ENCODE measurements around the gene LYSMD1. TPM values are rescaled to one million over a fixed set of nuclear protein-coding genes. Genes with fewer than 3 reads are reported as not detected.

LYSMD1 gene
- total and polyA plus RNA-seq, 2 experiments from 2014 or later, result 4.9 to 26.7 TPM

DNA sequence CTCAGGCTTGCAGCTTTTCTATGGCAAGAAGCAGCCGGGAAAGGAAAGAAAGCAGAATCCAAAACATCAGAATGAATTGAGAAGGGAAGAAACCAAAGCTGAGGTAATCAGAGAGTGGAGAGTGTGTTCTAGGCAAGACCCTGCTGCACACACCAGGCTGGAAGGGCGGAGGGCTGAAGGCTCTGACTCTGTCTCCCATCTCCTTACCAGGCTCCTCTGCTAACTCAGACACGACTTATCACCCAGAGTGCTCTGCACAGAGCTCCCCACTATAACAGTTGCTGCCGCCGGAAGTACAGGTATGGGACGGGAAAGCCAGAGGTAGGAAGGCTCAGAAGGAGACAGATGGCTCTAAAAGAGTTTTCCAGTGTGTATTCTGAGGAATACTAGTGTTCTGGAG, 1.4 kb upstream of the LYSMD1 start:
- TF ChIP-seq, protein P1, sequence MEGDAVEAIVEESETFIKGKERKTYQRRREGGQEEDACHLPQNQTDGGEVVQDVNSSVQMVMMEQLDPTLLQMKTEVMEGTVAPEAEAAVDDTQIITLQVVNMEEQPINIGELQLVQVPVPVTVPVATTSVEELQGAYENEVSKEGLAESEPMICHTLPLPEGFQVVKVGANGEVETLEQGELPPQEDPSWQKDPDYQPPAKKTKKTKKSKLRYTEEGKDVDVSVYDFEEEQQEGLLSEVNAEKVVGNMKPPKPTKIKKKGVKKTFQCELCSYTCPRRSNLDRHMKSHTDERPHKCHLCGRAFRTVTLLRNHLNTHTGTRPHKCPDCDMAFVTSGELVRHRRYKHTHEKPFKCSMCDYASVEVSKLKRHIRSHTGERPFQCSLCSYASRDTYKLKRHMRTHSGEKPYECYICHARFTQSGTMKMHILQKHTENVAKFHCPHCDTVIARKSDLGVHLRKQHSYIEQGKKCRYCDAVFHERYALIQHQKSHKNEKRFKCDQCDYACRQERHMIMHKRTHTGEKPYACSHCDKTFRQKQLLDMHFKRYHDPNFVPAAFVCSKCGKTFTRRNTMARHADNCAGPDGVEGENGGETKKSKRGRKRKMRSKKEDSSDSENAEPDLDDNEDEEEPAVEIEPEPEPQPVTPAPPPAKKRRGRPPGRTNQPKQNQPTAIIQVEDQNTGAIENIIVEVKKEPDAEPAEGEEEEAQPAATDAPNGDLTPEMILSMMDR (IDR thresholded peaks at IDR 0.05; ENCODE audit: low read depth, low read length), result no peak
- Histone ChIP-seq H3K9me3 (ENCODE audit: low read depth) (no peaks in the 10 kb centered on the region), H3K36me3 (peaks cover 12% of the 10 kb centered on the region), H3K4me3 (peak overlapping the region; percentile 75), H3K4me1 (ENCODE audit: low read depth) (peaks cover 14% of the 10 kb centered on the region), H3K27ac (peak overlapping the region; percentile 68), H3K27me3 (no peaks in the 10 kb centered on the region)
- DNase-seq (ENCODE audit: low read depth in 1 of 2, low spot score in 1 of 2), result no peak

DNA sequence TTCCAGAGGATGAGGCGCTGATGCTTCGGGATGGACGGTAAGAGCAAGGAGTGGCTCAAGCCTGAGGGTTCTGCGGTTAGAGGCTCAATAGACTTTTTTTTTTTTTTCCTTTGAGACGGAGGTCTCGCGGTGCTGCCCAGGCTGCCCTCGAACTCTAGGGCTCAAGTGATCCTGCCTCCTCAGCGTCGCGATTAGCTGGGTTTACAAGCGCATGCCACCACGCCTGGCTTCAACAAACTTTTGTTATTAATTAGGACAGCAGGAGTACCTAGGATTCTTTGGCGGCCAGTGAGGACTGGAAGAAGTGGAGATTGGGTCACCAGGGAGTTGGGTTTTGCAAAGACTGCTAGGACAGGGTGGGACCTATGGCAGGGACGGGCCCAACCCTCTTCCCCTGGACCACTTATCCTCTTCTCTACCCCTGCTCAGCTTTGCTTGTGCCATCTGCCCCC, 829 bp upstream of the LYSMD1 start:
- H3K4me3 ChIP-seq, result peak overlapping the region; percentile 75
- DNase-seq (ENCODE audit: low read depth in 1 of 2, low spot score in 1 of 2), result peak; percentile 49 to 70
- H3K9me3 ChIP-seq (ENCODE audit: low read depth), result no peaks in the 10 kb centered on the region
- TF ChIP-seq, protein P1 (IDR thresholded peaks at IDR 0.05; ENCODE audit: low read depth, low read length), result no peak
- peaks cover 16% of the 10 kb centered on the region for H3K36me3 ChIP-seq
- peak overlapping the region; percentile 68 for H3K27ac ChIP-seq
- peaks cover 14% of the 10 kb centered on the region for H3K4me1 ChIP-seq (ENCODE audit: low read depth)
- H3K27me3 ChIP-seq, result no peaks in the 10 kb centered on the region

DNA sequence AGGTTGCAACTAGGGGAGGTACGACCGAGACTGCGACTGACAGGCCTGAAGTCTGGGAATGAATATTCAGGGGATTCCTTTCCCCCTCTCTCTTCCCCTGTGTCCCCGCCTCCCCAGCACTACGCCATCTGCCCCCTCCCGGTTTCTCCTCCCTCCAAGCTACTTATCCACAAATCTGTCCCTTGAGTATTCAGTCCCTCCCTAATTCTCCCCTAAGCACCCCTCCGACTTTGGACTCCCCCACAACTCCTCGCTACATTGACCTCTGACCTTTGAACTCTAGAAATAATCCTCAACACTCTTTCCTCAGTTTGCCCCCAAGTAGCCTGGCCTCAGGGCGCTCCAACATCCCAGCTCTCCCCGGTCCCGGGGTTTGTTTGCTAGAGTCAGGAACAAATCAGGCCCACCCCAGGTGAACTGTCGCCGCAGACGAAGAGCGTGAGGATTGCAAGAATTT, 393 bp downstream of the LYSMD1 start:
- peak; percentile 70 to 76 for DNase-seq (ENCODE audit: low read depth in 1 of 2, low spot score in 1 of 2)

DNA sequence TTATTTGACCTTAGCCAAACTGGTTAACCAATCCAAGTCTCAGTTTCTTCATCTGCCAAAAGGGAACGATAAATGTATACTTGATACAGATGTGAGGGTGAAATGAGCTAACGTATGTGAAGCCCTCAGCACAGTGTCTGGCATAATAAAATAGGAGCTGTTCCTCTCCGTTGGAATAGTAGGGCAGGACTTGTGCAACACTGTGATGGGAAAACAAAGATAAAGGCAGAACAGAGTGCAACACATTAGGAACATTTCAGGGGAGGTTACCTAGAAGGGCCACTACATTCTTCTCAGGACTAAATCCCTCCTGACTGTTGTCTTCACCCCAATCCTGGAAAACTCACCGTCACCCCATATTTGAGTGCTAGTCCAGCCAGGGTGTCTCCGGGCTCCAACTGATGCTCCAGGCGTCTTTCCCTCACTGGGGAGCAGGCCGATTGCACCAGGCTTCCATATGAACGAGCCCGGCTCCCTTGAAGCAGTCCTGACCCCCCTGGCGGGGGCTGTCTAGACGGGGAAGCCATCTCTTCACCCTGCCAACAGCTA, 896 bp downstream of the LYSMD1 start:
- Histone ChIP-seq H3K36me3 (peaks cover 27% of the 10 kb centered on the region), H3K27ac (peak overlapping the region; percentile 89), H3K9me3 (ENCODE audit: low read depth) (no peaks in the 10 kb centered on the region), H3K4me3 (peak overlapping the region; percentile 75), H3K27me3 (no peaks in the 10 kb centered on the region), H3K4me1 (ENCODE audit: low read depth) (peaks cover 14% of the 10 kb centered on the region)
- TF ChIP-seq, protein P1 (IDR thresholded peaks at IDR 0.05; ENCODE audit: low read depth, low read length), result no peak
- peak in 1 of 2 donors; percentile 62 for DNase-seq (ENCODE audit: low read depth in 1 of 2, low spot score in 1 of 2)

More for the DNA sequence above, 393 bp downstream of the LYSMD1 start:
- Histone ChIP-seq H3K36me3 (peaks cover 26% of the 10 kb centered on the region), H3K27me3 (no peaks in the 10 kb centered on the region), H3K9me3 (ENCODE audit: low read depth) (no peaks in the 10 kb centered on the region), H3K4me3 (peak overlapping the region; percentile 75), H3K27ac (peak overlapping the region; percentile 89), H3K4me1 (ENCODE audit: low read depth) (peaks cover 14% of the 10 kb centered on the region)
- TF ChIP-seq, protein P1 (IDR thresholded peaks at IDR 0.05; ENCODE audit: low read depth, low read length), result no peak

DNA sequence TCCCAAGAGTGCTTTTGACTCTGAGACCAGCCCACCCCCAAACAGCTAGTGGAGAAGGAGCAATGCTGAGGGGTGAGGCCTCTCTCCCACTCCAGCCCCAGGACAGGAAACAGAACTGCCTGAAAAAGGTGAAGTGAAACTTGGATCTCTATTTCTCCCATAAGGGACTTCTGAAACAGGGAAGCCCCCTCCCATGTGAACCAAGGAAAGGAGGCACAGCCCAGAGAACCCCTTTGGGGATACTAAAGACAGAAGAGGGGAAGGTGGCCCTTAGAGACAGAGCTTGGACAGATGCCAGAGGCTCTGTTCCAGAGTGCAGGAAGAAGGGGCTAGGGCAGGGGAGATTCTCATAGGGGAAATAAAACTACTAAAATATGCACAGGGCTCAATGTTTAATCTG, 6.3 kb downstream of the LYSMD1 start:
- Histone ChIP-seq H3K27ac (peak overlapping the region; percentile 51), H3K4me1 (ENCODE audit: low read depth) (peaks cover 5% of the 10 kb centered on the region), H3K27me3 (no peaks in the 10 kb centered on the region), H3K36me3 (peaks cover 14% of the 10 kb centered on the region), H3K9me3 (ENCODE audit: low read depth) (no peaks in the 10 kb centered on the region), H3K4me3 (no peak overlapping the region)
- TF ChIP-seq, protein P1 (IDR thresholded peaks at IDR 0.05; ENCODE audit: low read depth, low read length), result no peak
- no peak for DNase-seq (ENCODE audit: low read depth in 1 of 2, low spot score in 1 of 2)

Data from cardiac muscle cell (in vitro differentiated cells and primary cell).